Stimulated activated naive CD8-positive, alpha-beta T cell treated with anti-CD3 and anti-CD28 coated beads, Interleukin-15, Interleukin-2, amounts not matched to agents 100 U/mL and 50 U/mL, for 24 hours (primary cell): ENCODE measurements around the gene RBBP8.
"Not testable (repeated sequence)": the region's sequence is repeated elsewhere in the genome, so short reads cannot be mapped to it uniquely, and the experiment has no call there.

Experiments used
- ATAC-seq: fragments of 150-1000 bp; cut with Tn5 transposase; one replicate; pipeline ENCODE4 v1.10.0; 2021
- DNase-seq: peaks from one replicate; pipeline ENCODE4 v3.0.0; 2021

RBBP8 gene

GRCh38 chr18:22946217-22946616 is 13.1 kb downstream of the RBBP8 start:
- DNase-seq (no peak), ATAC-seq (no peak)

GRCh38 chr18:22946846-22947245 is 13.7 kb downstream of the RBBP8 start:
- DNase-seq (no peak), ATAC-seq (no peak)

GRCh38 chr18:22951823-22952222 is 18.7 kb downstream of the RBBP8 start:
- ATAC-seq (no peak), DNase-seq (no peak)

GRCh38 chr18:22952525-22952924 is 19.4 kb downstream of the RBBP8 start:
- ATAC-seq (no peak), DNase-seq (no peak)

GRCh38 chr18:22953982-22954381 is 20.9 kb downstream of the RBBP8 start:
- not testable (repeated sequence) for DNase-seq, ATAC-seq

- ATAC-seq: no peak
- no peak for DNase-seq
These were observed 23.1 kb downstream of the RBBP8 start for GRCh38 chr18:22956226-22956625.

- DNase-seq: no peak
- ATAC-seq: no peak
These were observed 28.0 kb downstream of the RBBP8 start for GRCh38 chr18:22961156-22961555.

GRCh38 chr18:22962004-22962403 is 28.9 kb downstream of the RBBP8 start:
- ATAC-seq: no peak

GRCh38 chr18:22964116-22964515 is 31.0 kb downstream of the RBBP8 start:
- ATAC-seq (no peak), DNase-seq (no peak)

More at GRCh38 chr18:22962004-22962403, 28.9 kb downstream of the RBBP8 start:
- no peak for DNase-seq

- DNase-seq (no peak), ATAC-seq (no peak)
These were observed 31.6 kb downstream of the RBBP8 start for GRCh38 chr18:22964722-22965121.

GRCh38 chr18:22971038-22971437 is 37.9 kb downstream of the RBBP8 start:
- ATAC-seq (no peak), DNase-seq (no peak)

- ATAC-seq: no peak
These were observed 40.9 kb downstream of the RBBP8 start for GRCh38 chr18:22974001-22974400.

GRCh38 chr18:22974707-22975106 is 41.6 kb downstream of the RBBP8 start:
- no peak for ATAC-seq
- DNase-seq: no peak

More at GRCh38 chr18:22974001-22974400, 40.9 kb downstream of the RBBP8 start:
- no peak for DNase-seq

- DNase-seq: no peak
- no peak for ATAC-seq
These were observed 42.4 kb downstream of the RBBP8 start for GRCh38 chr18:22975508-22975907.

- ATAC-seq (no peak), DNase-seq (no peak)
These were observed 44.9 kb downstream of the RBBP8 start for GRCh38 chr18:22977847-22978701.

GRCh38 chr18:22980394-22980793 is 47.3 kb downstream of the RBBP8 start:
- ATAC-seq: no peak

GRCh38 chr18:22981274-22982133 is 48.4 kb downstream of the RBBP8 start:
- ATAC-seq (no peak), DNase-seq (no peak)

More at GRCh38 chr18:22980394-22980793, 47.3 kb downstream of the RBBP8 start:
- DNase-seq: no peak

GRCh38 chr18:22983175-22983574 is 50.0 kb downstream of the RBBP8 start:
- ATAC-seq: no peak
- DNase-seq: no peak

GRCh38 chr18:22985250-22985649 is 52.1 kb downstream of the RBBP8 start:
- ATAC-seq (no peak), DNase-seq (no peak)

GRCh38 chr18:22987547-22988189 is 54.5 kb downstream of the RBBP8 start:
- ATAC-seq (no peak), DNase-seq (no peak)

GRCh38 chr18:22988208-22988607 is 55.1 kb downstream of the RBBP8 start:
- DNase-seq (no peak), ATAC-seq (no peak)

GRCh38 chr18:22998344-22998743 is 65.2 kb downstream of the RBBP8 start:
- DNase-seq: no peak
- ATAC-seq: no peak

- DNase-seq (no peak), ATAC-seq (no peak)
These were observed 66.1 kb downstream of the RBBP8 start for GRCh38 chr18:22999212-22999611.
